ENCODE measurements around the gene CAVIN1.
"Not testable (repeated sequence)": the region's sequence is repeated elsewhere in the genome, so short reads cannot be mapped to it uniquely, and the experiment has no call there.

Gene CAVIN1

GRCh38 chr17:42395601-42396000, 27.5 kb downstream of the CAVIN1 start:
- H3K36me3 ChIP-seq (ENCODE audit: control insufficient read depth, insufficient read depth, low read length); H3K9me3 ChIP-seq (ENCODE audit: control insufficient read depth, low read length); H3K9ac ChIP-seq (ENCODE audit: low read length); H3K4me1 ChIP-seq (ENCODE audit: control insufficient read depth, insufficient read depth, low read length); H3K27me3 ChIP-seq (ENCODE audit: control insufficient read depth, insufficient read depth, low read length); H3K4me3 ChIP-seq (ENCODE audit: low read length): not testable (repeated sequence)

GRCh38 chr17:42394838-42395237, 28.2 kb downstream of the CAVIN1 start:
- H3K36me3 ChIP-seq (ENCODE audit: control insufficient read depth, insufficient read depth, low read length) = no peaks in the 10 kb centered on the region
- no peaks in the 10 kb centered on the region for H3K9me3 ChIP-seq (ENCODE audit: control insufficient read depth, low read length)
- H3K27me3 ChIP-seq (ENCODE audit: control insufficient read depth, insufficient read depth, low read length) = no peaks in the 10 kb centered on the region
- peaks cover 7% of the 10 kb centered on the region for H3K4me1 ChIP-seq (ENCODE audit: control insufficient read depth, insufficient read depth, low read length)
- H3K4me3 ChIP-seq (ENCODE audit: low read length) = no peak overlapping the region
- H3K9ac ChIP-seq (ENCODE audit: low read length) = no peak overlapping the region

DNA sequence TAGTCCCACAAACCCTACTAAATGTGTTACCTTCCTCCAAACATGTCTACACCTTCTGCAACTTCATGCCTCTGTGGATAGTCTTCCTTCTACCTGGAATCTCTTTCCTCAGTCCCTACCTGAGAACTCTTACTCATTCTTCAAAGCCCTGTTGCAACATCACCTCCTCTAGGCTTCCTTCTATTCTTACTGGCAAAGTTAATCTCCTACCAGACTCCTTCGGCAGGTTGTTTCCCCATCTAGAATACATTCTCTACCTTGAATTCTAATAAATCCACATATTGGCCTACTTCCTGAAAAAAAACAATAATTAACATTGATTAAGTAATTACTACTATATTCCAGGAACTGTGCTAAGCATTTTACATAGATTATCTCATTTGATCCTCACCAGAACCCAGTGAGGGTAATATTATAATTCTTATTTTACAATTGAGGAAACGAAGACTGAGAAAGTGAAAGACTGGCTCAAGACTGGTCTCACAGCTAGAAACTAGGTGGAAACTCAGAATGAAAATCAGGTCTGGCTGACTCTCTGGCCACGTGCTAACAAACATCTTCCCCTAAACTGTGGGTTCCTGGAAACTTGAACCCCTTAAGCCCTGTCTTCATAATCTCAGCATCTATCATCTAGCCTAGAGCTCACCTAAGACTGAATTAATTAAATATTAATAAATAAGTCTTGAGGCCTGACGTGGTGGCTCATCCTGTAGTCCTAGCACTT, 30.2 kb downstream of the CAVIN1 start:
- H3K9ac ChIP-seq (ENCODE audit: low read length) = no peak overlapping the region
- no peaks in the 10 kb centered on the region for H3K9me3 ChIP-seq (ENCODE audit: control insufficient read depth, low read length)
- H3K4me3 ChIP-seq (ENCODE audit: low read length) = no peak overlapping the region
- no peaks in the 10 kb centered on the region for H3K36me3 ChIP-seq (ENCODE audit: control insufficient read depth, insufficient read depth, low read length)
- no peaks in the 10 kb centered on the region for H3K27me3 ChIP-seq (ENCODE audit: control insufficient read depth, insufficient read depth, low read length)
- peaks cover 15% of the 10 kb centered on the region for H3K4me1 ChIP-seq (ENCODE audit: control insufficient read depth, insufficient read depth, low read length)

GRCh38 chr17:42391439-42391838, 31.6 kb downstream of the CAVIN1 start:
- H3K36me3 ChIP-seq (ENCODE audit: control insufficient read depth, insufficient read depth, low read length); H3K9ac ChIP-seq (ENCODE audit: low read length): not testable (repeated sequence)
- H3K4me1 ChIP-seq (ENCODE audit: control insufficient read depth, insufficient read depth, low read length) = peaks cover 17% of the 10 kb centered on the region

GRCh38 chr17:42389899-42390298, 33.2 kb downstream of the CAVIN1 start:
- H3K9me3 ChIP-seq (ENCODE audit: control insufficient read depth, low read length) = no peaks in the 10 kb centered on the region
- H3K4me1 ChIP-seq (ENCODE audit: control insufficient read depth, insufficient read depth, low read length) = peaks cover 28% of the 10 kb centered on the region
- no peak overlapping the region for H3K4me3 ChIP-seq (ENCODE audit: low read length)
- H3K27me3 ChIP-seq (ENCODE audit: control insufficient read depth, insufficient read depth, low read length) = no peaks in the 10 kb centered on the region
- no peaks in the 10 kb centered on the region for H3K36me3 ChIP-seq (ENCODE audit: control insufficient read depth, insufficient read depth, low read length)
- no peak overlapping the region for H3K9ac ChIP-seq (ENCODE audit: low read length)

More at GRCh38 chr17:42391439-42391838, 31.6 kb downstream of the CAVIN1 start:
- not testable (repeated sequence) for H3K4me3 ChIP-seq (ENCODE audit: low read length); H3K27me3 ChIP-seq (ENCODE audit: control insufficient read depth, insufficient read depth, low read length); H3K9me3 ChIP-seq (ENCODE audit: control insufficient read depth, low read length)

DNA sequence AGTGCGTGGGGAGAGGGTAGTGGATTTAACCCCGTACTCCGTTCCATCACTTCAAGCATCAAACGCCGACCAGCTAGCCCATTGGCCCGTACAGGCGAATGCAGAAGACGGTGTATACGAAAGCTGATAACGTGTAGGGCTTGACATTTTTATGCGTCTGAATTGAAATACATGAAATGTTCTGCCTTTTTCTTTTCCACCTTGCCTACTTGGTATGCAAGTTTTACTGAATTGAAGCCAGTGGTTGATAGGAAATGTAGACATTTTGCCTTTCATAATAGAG, 34.0 kb downstream of the CAVIN1 start:
- no peaks in the 10 kb centered on the region for H3K27me3 ChIP-seq (ENCODE audit: control insufficient read depth, insufficient read depth, low read length)
- H3K4me1 ChIP-seq (ENCODE audit: control insufficient read depth, insufficient read depth, low read length) = peaks cover 28% of the 10 kb centered on the region
- H3K9ac ChIP-seq (ENCODE audit: low read length) = peak overlapping the region; percentile 88
- no peaks in the 10 kb centered on the region for H3K36me3 ChIP-seq (ENCODE audit: control insufficient read depth, insufficient read depth, low read length)
- no peaks in the 10 kb centered on the region for H3K9me3 ChIP-seq (ENCODE audit: control insufficient read depth, low read length)
- H3K4me3 ChIP-seq (ENCODE audit: low read length) = peak overlapping the region; percentile 99

GRCh38 chr17:42388381-42389134, 34.5 kb downstream of the CAVIN1 start, which contains the start of gene STAT3:
Gene STAT3 (minus strand): TSS chr17:42388442. CDS start chr17:42348516, 39,926 bp downstream.
- H3K4me1 ChIP-seq (ENCODE audit: control insufficient read depth, insufficient read depth, low read length) = peaks cover 28% of the 10 kb centered on the region
- H3K36me3 ChIP-seq (ENCODE audit: control insufficient read depth, insufficient read depth, low read length) = no peaks in the 10 kb centered on the region
- H3K27me3 ChIP-seq (ENCODE audit: control insufficient read depth, insufficient read depth, low read length) = no peaks in the 10 kb centered on the region
- H3K9me3 ChIP-seq (ENCODE audit: control insufficient read depth, low read length) = no peaks in the 10 kb centered on the region
- H3K4me3 ChIP-seq (ENCODE audit: low read length) = peak within 1 kb of the TSS; percentile 99
- peak within 1 kb of the TSS; percentile 99 for H3K9ac ChIP-seq (ENCODE audit: low read length)

DNA sequence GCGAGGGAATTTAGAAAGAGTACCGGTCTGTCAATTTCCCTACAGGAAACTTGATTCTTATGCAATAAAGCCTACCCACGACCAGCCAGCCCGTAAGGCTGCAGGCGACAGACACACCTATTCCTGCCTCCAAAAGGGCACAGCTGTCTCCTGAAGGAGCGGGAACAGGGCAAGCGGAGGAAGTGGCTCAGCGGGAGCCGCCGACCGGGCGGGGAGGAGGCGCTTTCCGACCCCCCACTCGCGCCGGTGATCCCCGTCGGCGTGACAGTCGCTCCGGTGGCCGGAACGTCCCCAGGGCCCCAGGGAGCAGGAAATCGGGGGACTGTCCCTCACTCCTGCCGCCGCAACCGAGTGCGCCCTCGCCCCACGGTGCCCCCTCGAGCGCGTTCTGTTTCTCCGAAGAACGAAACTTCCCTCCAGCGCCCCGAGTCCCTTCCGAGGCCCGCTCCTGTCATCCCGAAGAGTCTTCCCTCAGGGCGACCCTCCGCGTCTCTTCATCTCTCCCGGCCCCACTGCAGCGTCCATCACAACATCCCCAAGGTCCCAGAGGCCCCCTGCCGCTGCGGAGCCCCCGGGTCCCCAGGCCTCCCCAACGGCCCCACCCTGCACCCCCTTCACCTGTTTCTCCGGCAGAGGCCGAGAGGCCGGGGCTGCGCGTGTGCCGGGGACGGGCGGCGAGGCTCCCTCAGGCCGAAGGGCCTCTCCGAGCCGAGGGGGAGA, 35.2 kb downstream of the CAVIN1 start:
- H3K36me3 ChIP-seq (ENCODE audit: control insufficient read depth, insufficient read depth, low read length) = no peaks in the 10 kb centered on the region
- H3K9me3 ChIP-seq (ENCODE audit: control insufficient read depth, low read length) = no peaks in the 10 kb centered on the region
- no peaks in the 10 kb centered on the region for H3K27me3 ChIP-seq (ENCODE audit: control insufficient read depth, insufficient read depth, low read length)
- peak overlapping the region; percentile 99 for H3K9ac ChIP-seq (ENCODE audit: low read length)
- H3K4me1 ChIP-seq (ENCODE audit: control insufficient read depth, insufficient read depth, low read length) = peaks cover 28% of the 10 kb centered on the region
- peak overlapping the region; percentile 82 for H3K4me3 ChIP-seq (ENCODE audit: low read length)

GRCh38 chr17:42386777-42387657, 36.0 kb downstream of the CAVIN1 start:
- peaks cover 31% of the 10 kb centered on the region for H3K4me1 ChIP-seq (ENCODE audit: control insufficient read depth, insufficient read depth, low read length)
- peak overlapping the region; percentile 82 for H3K4me3 ChIP-seq (ENCODE audit: low read length)
- H3K27me3 ChIP-seq (ENCODE audit: control insufficient read depth, insufficient read depth, low read length) = no peaks in the 10 kb centered on the region
- peak overlapping the region; percentile 99 for H3K9ac ChIP-seq (ENCODE audit: low read length)
- no peaks in the 10 kb centered on the region for H3K36me3 ChIP-seq (ENCODE audit: control insufficient read depth, insufficient read depth, low read length)
- no peaks in the 10 kb centered on the region for H3K9me3 ChIP-seq (ENCODE audit: control insufficient read depth, low read length)

- no peak overlapping the region for H3K9ac ChIP-seq (ENCODE audit: low read length)
- no peak overlapping the region for H3K4me3 ChIP-seq (ENCODE audit: low read length)
- no peaks in the 10 kb centered on the region for H3K9me3 ChIP-seq (ENCODE audit: control insufficient read depth, low read length)
- peaks cover 45% of the 10 kb centered on the region for H3K4me1 ChIP-seq (ENCODE audit: control insufficient read depth, insufficient read depth, low read length)
- H3K27me3 ChIP-seq (ENCODE audit: control insufficient read depth, insufficient read depth, low read length) = no peaks in the 10 kb centered on the region
- H3K36me3 ChIP-seq (ENCODE audit: control insufficient read depth, insufficient read depth, low read length) = no peaks in the 10 kb centered on the region
Observed at GRCh38 chr17:42381898-42382297, 41.2 kb downstream of the CAVIN1 start.

DNA sequence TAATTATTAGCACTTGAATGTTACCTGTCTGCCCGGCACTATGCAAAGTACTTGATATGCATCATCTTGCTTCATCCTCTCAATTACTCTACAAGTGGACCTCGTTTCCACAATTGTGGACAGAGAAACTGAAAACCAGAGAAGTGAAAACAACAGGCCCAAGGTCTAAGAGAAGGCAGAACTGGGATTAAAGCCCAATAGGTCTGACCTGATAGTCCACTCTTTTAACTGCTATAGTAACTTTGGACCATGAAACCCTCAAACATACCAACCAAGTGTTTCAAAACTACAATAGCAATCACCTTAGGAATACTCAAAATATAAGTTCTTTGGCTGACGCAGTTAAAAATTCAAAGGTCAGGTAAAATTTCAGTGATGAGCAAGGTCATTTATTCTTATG, 42.1 kb downstream of the CAVIN1 start:
- no peak overlapping the region for H3K4me3 ChIP-seq (ENCODE audit: low read length)
- H3K36me3 ChIP-seq (ENCODE audit: control insufficient read depth, insufficient read depth, low read length) = no peaks in the 10 kb centered on the region
- no peaks in the 10 kb centered on the region for H3K27me3 ChIP-seq (ENCODE audit: control insufficient read depth, insufficient read depth, low read length)
- no peak overlapping the region for H3K9ac ChIP-seq (ENCODE audit: low read length)
- no peaks in the 10 kb centered on the region for H3K9me3 ChIP-seq (ENCODE audit: control insufficient read depth, low read length)
- H3K4me1 ChIP-seq (ENCODE audit: control insufficient read depth, insufficient read depth, low read length) = peaks cover 37% of the 10 kb centered on the region
